ENCODE measurements around the gene JMY. TPM values are rescaled to one million over a fixed set of nuclear protein-coding genes. Genes with fewer than 3 reads are reported as not detected.

Gene JMY
- total RNA-seq, 4 donors from 2014 or later: 7.8 to 25.1 (median 14.7) TPM

- H3K36me3 ChIP-seq: no peaks in the 10 kb centered on the region
- WGBS, 2 donors (ENCODE audit: low coverage in 1 of 2): 78 to 82% methylated on average over 4 of the region's 4 CpGs
- no peaks in the 10 kb centered on the region for H3K27me3 ChIP-seq
- DNase-seq: no peak
- in situ Hi-C loops (cut with MboI; ENCODE audit: low pct_ligation_motif_present in 1 of 4, low pct_unique_long_range_greater_than_20kb in 1 of 4, low sequenced_read_pairs in 3 of 4): no loop called here
- H3K9me3 ChIP-seq: no peaks in the 10 kb centered on the region
- no peaks in the 10 kb centered on the region for H3K4me1 ChIP-seq
- no peak overlapping the region for H3K27ac ChIP-seq
- no peak overlapping the region for H3K4me3 ChIP-seq
- intact Hi-C loops (cut with DNase I; ENCODE audit: low total_unique reads): no loop called here
- no peak for TF ChIP-seq POLR2AphosphoS5 (IDR thresholded peaks at IDR 0.05)
- no peak for TF ChIP-seq EP300 (IDR thresholded peaks at IDR 0.05; ENCODE audit: low read depth)
Observed at GRCh38 chr5:79201206-79201605, 34.7 kb upstream of the JMY start.

DNA sequence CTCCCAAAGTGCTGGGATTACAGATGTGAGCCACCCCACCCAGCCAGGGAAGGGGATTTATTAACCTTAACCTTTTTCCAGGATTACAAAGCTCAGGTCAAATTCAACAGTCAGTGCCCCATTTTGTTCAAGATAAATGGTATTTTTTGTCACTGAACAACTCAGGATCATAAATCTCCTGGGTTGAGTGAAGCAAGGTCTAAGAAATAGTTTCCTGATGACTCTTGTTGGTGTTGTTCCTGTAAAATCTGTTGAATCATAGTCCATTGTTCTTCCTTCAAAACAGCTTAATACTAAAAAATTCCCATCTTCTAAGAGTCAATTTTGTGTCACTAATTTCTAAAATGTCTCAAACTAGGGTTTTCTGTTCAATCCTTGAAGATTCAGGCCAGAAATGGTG is 33.9 kb upstream of the JMY start:
- Histone ChIP-seq H3K4me3 (no peak overlapping the region), H3K36me3 (no peaks in the 10 kb centered on the region), H3K27ac (no peak overlapping the region), H3K9me3 (no peaks in the 10 kb centered on the region), H3K4me1 (peaks cover 0 to 5% (median 1%) of the 10 kb centered on the region in 4 donors), H3K27me3 (no peaks in the 10 kb centered on the region)
- DNase-seq: no peak
- TF ChIP-seq POLR2AphosphoS5 (IDR thresholded peaks at IDR 0.05) (no peak), POLR2A (IDR thresholded peaks at IDR 0.05) (no peak), CTCF (IDR thresholded peaks at IDR 0.05) (no peak), EP300 (IDR thresholded peaks at IDR 0.05; ENCODE audit: low read depth) (no peak)
- intact Hi-C loops (cut with DNase I; ENCODE audit: low total_unique reads): no loop called here
- in situ Hi-C loops (cut with MboI; ENCODE audit: low pct_ligation_motif_present in 1 of 4, low pct_unique_long_range_greater_than_20kb in 1 of 4, low sequenced_read_pairs in 3 of 4): no loop called here

- in situ Hi-C loops (cut with MboI; ENCODE audit: low pct_ligation_motif_present in 1 of 4, low pct_unique_long_range_greater_than_20kb in 1 of 4, low sequenced_read_pairs in 3 of 4) (no loop called here), intact Hi-C loops (cut with DNase I; ENCODE audit: low total_unique reads) (no loop called here)
- Histone ChIP-seq H3K36me3 (no peaks in the 10 kb centered on the region), H3K27me3 (no peaks in the 10 kb centered on the region), H3K4me1 (peaks cover 0 to 5% (median 1%) of the 10 kb centered on the region in 4 donors), H3K27ac (peak overlapping the region in 3 of 4 donors; percentile 32 to 45 (median 37)), H3K9me3 (no peaks in the 10 kb centered on the region), H3K4me3 (no peak overlapping the region)
- WGBS, 2 donors (ENCODE audit: low coverage in 1 of 2): 62 to 79% methylated on average over 3 of the region's 3 CpGs
- no peak for DNase-seq
- TF ChIP-seq POLR2A (IDR thresholded peaks at IDR 0.05) (no peak), EP300 (IDR thresholded peaks at IDR 0.05; ENCODE audit: low read depth) (no peak), CTCF (IDR thresholded peaks at IDR 0.05) (no peak)
Observed at GRCh38 chr5:79205965-79206364, 30.0 kb upstream of the JMY start.

- intact Hi-C loops (cut with DNase I; ENCODE audit: low total_unique reads) (no loop called here), in situ Hi-C loops (cut with MboI; ENCODE audit: low pct_ligation_motif_present in 1 of 4, low pct_unique_long_range_greater_than_20kb in 1 of 4, low sequenced_read_pairs in 3 of 4) (no loop called here)
- TF ChIP-seq CTCF (IDR thresholded peaks at IDR 0.05): no peak
- no peak for TF ChIP-seq POLR2AphosphoS5 (IDR thresholded peaks at IDR 0.05)
- TF ChIP-seq EP300 (IDR thresholded peaks at IDR 0.05; ENCODE audit: low read depth): no peak
- no peak for TF ChIP-seq POLR2A (IDR thresholded peaks at IDR 0.05)
- Histone ChIP-seq H3K4me1 (peaks cover 0 to 5% (median 1%) of the 10 kb centered on the region in 4 donors), H3K4me3 (no peak overlapping the region), H3K27ac (peak overlapping the region in 3 of 4 donors; percentile 32 to 45 (median 37)), H3K36me3 (no peaks in the 10 kb centered on the region), H3K9me3 (no peaks in the 10 kb centered on the region), H3K27me3 (no peaks in the 10 kb centered on the region)
- WGBS, 2 donors (ENCODE audit: low coverage in 1 of 2): 60 to 70% methylated on average over 3 of the region's 3 CpGs
- DNase-seq: no peak
Observed at GRCh38 chr5:79206541-79206940, 29.4 kb upstream of the JMY start.

- in situ Hi-C loops (cut with MboI; ENCODE audit: low pct_ligation_motif_present in 1 of 4, low pct_unique_long_range_greater_than_20kb in 1 of 4, low sequenced_read_pairs in 3 of 4): no loop called here
- peaks cover 0 to 5% (median 1%) of the 10 kb centered on the region in 4 donors for H3K4me1 ChIP-seq
- no peaks in the 10 kb centered on the region for H3K36me3 ChIP-seq
- H3K4me3 ChIP-seq: no peak overlapping the region
- H3K27me3 ChIP-seq: no peaks in the 10 kb centered on the region
- intact Hi-C loops (cut with DNase I; ENCODE audit: low total_unique reads): no loop called here
- no peak overlapping the region for H3K27ac ChIP-seq
- no peak for DNase-seq
- no peaks in the 10 kb centered on the region for H3K9me3 ChIP-seq
- TF ChIP-seq POLR2A (IDR thresholded peaks at IDR 0.05): no peak
Observed at GRCh38 chr5:79209505-79209904, 26.4 kb upstream of the JMY start.
